Measurements from ENCODE around the gene SULT1C4. TPM values are rescaled to one million over a fixed set of nuclear protein-coding genes. Genes with fewer than 3 reads are reported as not detected.

The SULT1C4 gene
- under 1 TPM; 0.12 to 0.27 TPM for polyA plus RNA-seq

DNA sequence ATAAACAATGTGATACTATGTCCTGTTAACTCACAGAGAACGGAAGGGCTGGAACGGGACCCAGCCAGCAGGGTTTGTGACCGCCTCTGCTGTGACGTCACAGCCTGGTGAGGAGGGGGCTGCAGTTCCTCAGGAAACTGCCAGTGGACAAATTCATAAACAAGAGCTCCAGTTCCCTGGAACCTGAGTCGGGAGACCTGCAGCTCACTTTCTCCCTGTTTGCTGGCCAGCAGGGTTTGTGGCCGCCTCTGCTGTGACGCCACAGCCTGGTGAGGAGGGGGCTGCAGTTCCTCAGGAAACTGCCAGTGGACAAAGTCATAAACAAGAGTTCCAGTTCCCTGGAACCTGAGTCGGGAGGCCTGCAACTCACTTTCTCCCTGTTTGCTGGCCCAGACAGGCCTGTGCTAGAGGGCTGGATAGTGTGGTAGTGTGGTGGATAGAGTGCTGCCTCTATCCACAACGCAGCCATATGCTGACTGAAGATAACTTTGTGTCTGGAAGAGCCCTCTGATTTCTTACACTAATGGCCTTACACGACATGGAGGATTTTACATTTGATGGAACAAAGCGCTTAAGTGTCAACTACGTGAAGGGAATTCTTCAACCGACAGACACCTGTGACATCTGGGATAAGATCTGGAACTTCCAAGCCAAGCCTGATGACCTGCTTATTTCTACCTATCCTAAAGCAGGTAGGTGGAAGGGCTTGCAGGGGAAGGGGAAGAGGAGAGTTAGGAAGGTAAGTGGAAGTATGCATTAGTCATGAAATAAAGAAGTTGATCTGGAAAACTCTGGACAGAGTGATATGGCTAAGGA is at the start of gene SULT1C4:
TSS of gene SULT1C4 (plus strand) at position 140 of the 816 bp plus-strand sequence. CDS start at position 524, 384 bp downstream.
- no peaks in the 10 kb centered on the region for H3K9me3 ChIP-seq (ENCODE audit: control insufficient read depth in 2 of 2, insufficient read depth in 1 of 2, low read depth in 1 of 2, low read length in 1 of 2)
- no peaks in the 10 kb centered on the region for H3K36me3 ChIP-seq (ENCODE audit: control insufficient read depth in 2 of 2, insufficient read depth in 2 of 2, low read length in 1 of 2)
- no peaks in the 10 kb centered on the region for H3K4me1 ChIP-seq (ENCODE audit: control insufficient read depth in 2 of 2, insufficient read depth in 2 of 2, low read length in 1 of 2)
- H3K4me3 ChIP-seq (ENCODE audit: low read depth in 1 of 2, low read length in 2 of 2) = no peak within 1 kb of the TSS
- WGBS, 2 donors = 48 to 49% methylated on average over 13 of the region's 13 CpGs
- peak within 1 kb of the TSS in 1 of 2 donors; percentile 15 for H3K27ac ChIP-seq (ENCODE audit: low read depth in 2 of 2, low read length in 1 of 2)
- no peaks in the 10 kb centered on the region for H3K27me3 ChIP-seq (ENCODE audit: control insufficient read depth in 1 of 2, insufficient read depth in 2 of 2, low read length in 2 of 2)

DNA sequence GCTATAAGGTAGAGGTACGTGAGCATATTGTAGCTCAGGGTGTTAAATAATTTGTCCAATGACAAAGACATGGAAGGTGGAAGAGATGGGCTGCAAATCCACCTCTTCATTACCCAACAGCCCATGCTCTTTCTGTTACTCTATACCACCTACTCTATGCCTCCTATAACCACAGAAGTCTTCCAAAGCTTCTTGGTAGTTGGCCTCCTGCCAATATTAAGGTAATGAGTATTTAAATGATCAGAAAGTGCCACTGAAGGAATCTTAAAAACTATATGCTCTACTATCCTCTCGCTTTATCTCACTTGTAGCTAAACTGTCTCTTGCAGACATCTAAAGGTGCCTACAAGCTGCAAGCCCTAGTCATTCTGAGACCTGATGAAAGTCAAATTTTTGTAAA is 48.0 kb upstream of the SULT1C4 start:
- Histone ChIP-seq H3K4me1 (ENCODE audit: control insufficient read depth in 2 of 2, insufficient read depth in 2 of 2, low read length in 1 of 2) (no peaks in the 10 kb centered on the region), H3K27ac (ENCODE audit: low read depth in 2 of 2, low read length in 1 of 2) (no peak overlapping the region), H3K9me3 (ENCODE audit: control insufficient read depth in 2 of 2, insufficient read depth in 1 of 2, low read depth in 1 of 2, low read length in 1 of 2) (no peaks in the 10 kb centered on the region), H3K4me3 (ENCODE audit: low read depth in 1 of 2, low read length in 2 of 2) (no peak overlapping the region), H3K27me3 (ENCODE audit: control insufficient read depth in 1 of 2, insufficient read depth in 2 of 2, low read length in 2 of 2) (no peaks in the 10 kb centered on the region), H3K36me3 (ENCODE audit: control insufficient read depth in 2 of 2, insufficient read depth in 2 of 2, low read length in 1 of 2) (no peaks in the 10 kb centered on the region)
- 90 to 94% methylated on average over 2 of the region's 2 CpGs for WGBS, 2 donors

DNA sequence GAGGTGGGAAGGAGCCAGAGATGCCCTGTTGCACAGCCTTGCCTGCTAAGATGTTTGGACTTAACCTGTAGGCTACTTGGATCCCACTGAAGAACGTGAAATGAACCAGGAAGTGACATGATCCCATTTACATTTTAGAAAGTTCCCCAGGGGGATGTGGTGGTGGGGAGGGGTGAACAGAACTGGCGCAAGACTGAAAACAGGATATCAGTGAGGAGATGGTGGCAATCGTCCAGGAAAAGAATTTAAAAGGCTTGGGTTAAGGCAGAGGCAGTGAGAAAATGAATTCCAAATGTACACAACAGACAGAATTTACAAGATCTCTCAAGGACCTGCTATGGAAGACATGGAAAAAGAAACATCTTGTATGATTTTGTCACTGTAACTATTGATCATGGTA is 46.8 kb upstream of the SULT1C4 start:
- no peak overlapping the region for H3K4me3 ChIP-seq (ENCODE audit: low read depth in 1 of 2, low read length in 2 of 2)
- H3K4me1 ChIP-seq (ENCODE audit: control insufficient read depth in 2 of 2, insufficient read depth in 2 of 2, low read length in 1 of 2) = no peaks in the 10 kb centered on the region
- WGBS, 2 donors = 35 to 43% methylated on average over 3 of the region's 3 CpGs
- no peaks in the 10 kb centered on the region for H3K36me3 ChIP-seq (ENCODE audit: control insufficient read depth in 2 of 2, insufficient read depth in 2 of 2, low read length in 1 of 2)
- H3K27me3 ChIP-seq (ENCODE audit: control insufficient read depth in 1 of 2, insufficient read depth in 2 of 2, low read length in 2 of 2) = no peaks in the 10 kb centered on the region
- H3K27ac ChIP-seq (ENCODE audit: low read depth in 2 of 2, low read length in 1 of 2) = no peak overlapping the region
- H3K9me3 ChIP-seq (ENCODE audit: control insufficient read depth in 2 of 2, insufficient read depth in 1 of 2, low read depth in 1 of 2, low read length in 1 of 2) = no peaks in the 10 kb centered on the region

DNA sequence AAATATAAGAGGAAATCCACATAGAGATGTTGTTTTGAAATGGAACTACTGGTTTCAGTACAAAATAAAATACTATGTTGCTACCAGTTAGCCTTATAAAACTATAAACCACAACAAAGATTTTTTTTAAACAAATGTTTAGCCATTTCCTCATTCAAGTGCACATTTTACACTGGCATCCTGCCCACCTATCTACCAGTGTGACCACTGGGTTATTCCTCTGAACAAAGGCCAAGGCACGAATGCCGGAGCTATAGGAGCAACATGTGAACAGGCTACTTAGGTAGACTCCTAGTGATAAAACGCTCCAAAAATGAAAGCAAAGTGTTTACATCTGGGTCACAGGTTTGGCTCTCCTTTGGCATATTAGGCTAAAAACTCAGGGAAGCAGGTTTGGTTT is 31.8 kb upstream of the SULT1C4 start:
- no peaks in the 10 kb centered on the region for H3K27me3 ChIP-seq (ENCODE audit: control insufficient read depth in 1 of 2, insufficient read depth in 2 of 2, low read length in 2 of 2)
- WGBS, 2 donors = 50 to 64% methylated on average over 3 of the region's 3 CpGs
- no peak overlapping the region for H3K27ac ChIP-seq (ENCODE audit: low read depth in 2 of 2, low read length in 1 of 2)
- H3K4me3 ChIP-seq (ENCODE audit: low read depth in 1 of 2, low read length in 2 of 2) = no peak overlapping the region
- no peaks in the 10 kb centered on the region for H3K4me1 ChIP-seq (ENCODE audit: control insufficient read depth in 2 of 2, insufficient read depth in 2 of 2, low read length in 1 of 2)
- H3K9me3 ChIP-seq (ENCODE audit: control insufficient read depth in 2 of 2, insufficient read depth in 1 of 2, low read depth in 1 of 2, low read length in 1 of 2) = no peaks in the 10 kb centered on the region
- no peaks in the 10 kb centered on the region for H3K36me3 ChIP-seq (ENCODE audit: control insufficient read depth in 2 of 2, insufficient read depth in 2 of 2, low read length in 1 of 2)

DNA sequence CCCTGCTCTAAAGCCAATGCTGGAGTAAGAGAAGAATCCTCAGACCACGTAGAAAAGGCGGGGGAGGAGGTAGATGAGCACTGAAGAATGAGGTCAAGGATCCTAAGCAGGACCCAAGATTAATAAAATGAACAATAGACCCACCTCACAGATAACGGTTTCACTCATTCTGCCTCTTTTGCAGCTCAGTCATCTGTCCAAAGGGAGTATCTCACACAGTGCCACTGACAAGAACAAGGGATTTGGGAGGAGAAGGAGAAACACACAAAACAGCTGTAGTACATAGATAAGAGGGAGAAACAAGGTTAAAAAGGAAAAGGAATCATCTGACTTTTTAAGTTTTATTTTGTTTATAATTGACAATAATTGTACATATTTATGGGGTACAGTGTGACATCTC is 30.9 kb upstream of the SULT1C4 start:
- H3K27ac ChIP-seq (ENCODE audit: low read depth in 2 of 2, low read length in 1 of 2) = no peak overlapping the region
- WGBS, 2 donors = 81 to 89% methylated on average over 3 of the region's 3 CpGs
- H3K36me3 ChIP-seq (ENCODE audit: control insufficient read depth in 2 of 2, insufficient read depth in 2 of 2, low read length in 1 of 2) = no peaks in the 10 kb centered on the region
- H3K4me1 ChIP-seq (ENCODE audit: control insufficient read depth in 2 of 2, insufficient read depth in 2 of 2, low read length in 1 of 2) = no peaks in the 10 kb centered on the region
- H3K4me3 ChIP-seq (ENCODE audit: low read depth in 1 of 2, low read length in 2 of 2) = no peak overlapping the region
- no peaks in the 10 kb centered on the region for H3K27me3 ChIP-seq (ENCODE audit: control insufficient read depth in 1 of 2, insufficient read depth in 2 of 2, low read length in 2 of 2)
- H3K9me3 ChIP-seq (ENCODE audit: control insufficient read depth in 2 of 2, insufficient read depth in 1 of 2, low read depth in 1 of 2, low read length in 1 of 2) = no peaks in the 10 kb centered on the region

DNA sequence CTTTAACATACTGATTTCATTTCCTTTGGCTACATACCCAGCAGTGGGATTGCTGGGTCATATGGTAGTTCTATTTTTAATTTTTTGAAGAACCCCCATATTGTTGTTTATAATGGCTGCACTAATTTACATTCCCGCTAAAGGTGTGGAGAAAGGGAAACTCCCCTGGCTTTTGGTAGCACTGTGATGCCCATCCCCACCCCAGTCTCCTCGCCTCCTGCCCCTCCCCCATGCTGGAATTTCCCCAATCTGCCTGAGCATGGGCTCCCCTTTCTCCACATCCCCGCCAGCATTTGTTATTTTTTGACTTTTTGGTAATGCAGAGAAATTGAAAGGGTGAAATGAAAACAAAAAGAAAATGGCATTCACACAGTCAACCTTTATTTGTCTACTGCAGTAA is 30.0 kb upstream of the SULT1C4 start:
- H3K27ac ChIP-seq (ENCODE audit: low read depth in 2 of 2, low read length in 1 of 2) = no peak overlapping the region
- no peak overlapping the region for H3K4me3 ChIP-seq (ENCODE audit: low read depth in 1 of 2, low read length in 2 of 2)
- no peaks in the 10 kb centered on the region for H3K27me3 ChIP-seq (ENCODE audit: control insufficient read depth in 1 of 2, insufficient read depth in 2 of 2, low read length in 2 of 2)
- H3K9me3 ChIP-seq (ENCODE audit: control insufficient read depth in 2 of 2, insufficient read depth in 1 of 2, low read depth in 1 of 2, low read length in 1 of 2) = no peaks in the 10 kb centered on the region
- H3K36me3 ChIP-seq (ENCODE audit: control insufficient read depth in 2 of 2, insufficient read depth in 2 of 2, low read length in 1 of 2) = no peaks in the 10 kb centered on the region
- H3K4me1 ChIP-seq (ENCODE audit: control insufficient read depth in 2 of 2, insufficient read depth in 2 of 2, low read length in 1 of 2) = no peaks in the 10 kb centered on the region
- 55 to 68% methylated on average over 3 of the region's 3 CpGs for WGBS, 2 donors

DNA sequence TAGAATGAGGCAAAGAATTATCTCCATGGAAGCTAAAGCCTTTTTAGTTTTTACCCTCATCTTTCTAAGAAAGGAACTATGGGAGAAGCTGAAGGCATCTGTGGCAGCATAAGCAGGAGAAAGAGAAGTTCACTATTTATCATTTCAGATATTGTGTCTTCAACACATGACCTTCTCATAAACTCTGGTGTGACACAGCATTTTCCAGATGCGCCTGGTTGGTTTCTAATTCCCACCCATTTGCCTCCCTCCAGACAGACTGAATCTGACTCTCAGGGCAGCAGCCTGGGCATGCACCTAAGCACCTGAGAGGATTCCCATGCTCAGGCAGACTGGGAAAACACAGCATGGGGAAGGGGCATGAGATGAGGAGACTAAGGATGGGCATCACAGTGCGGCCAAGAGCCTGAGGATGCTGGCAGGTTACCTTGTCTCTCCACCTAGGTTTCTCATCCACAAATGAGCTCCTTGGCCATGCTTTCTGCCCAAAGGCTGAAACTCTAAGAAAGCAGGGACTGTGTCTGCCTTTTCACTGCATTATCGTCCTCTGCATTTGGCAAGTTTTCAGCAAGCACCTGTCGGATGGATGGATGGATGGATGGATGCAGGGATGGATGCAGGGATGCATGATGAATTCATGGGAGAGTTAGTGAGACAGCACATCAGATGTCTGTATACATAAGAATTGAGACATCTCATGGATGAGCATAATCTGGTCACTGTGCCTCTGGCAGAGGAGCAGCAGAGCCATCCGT is 28.8 kb upstream of the SULT1C4 start:
- WGBS, 2 donors = 77 to 82% methylated on average over 5 of the region's 5 CpGs
- H3K9me3 ChIP-seq (ENCODE audit: control insufficient read depth in 2 of 2, insufficient read depth in 1 of 2, low read depth in 1 of 2, low read length in 1 of 2) = no peaks in the 10 kb centered on the region
- H3K36me3 ChIP-seq (ENCODE audit: control insufficient read depth in 2 of 2, insufficient read depth in 2 of 2, low read length in 1 of 2) = no peaks in the 10 kb centered on the region
- no peaks in the 10 kb centered on the region for H3K4me1 ChIP-seq (ENCODE audit: control insufficient read depth in 2 of 2, insufficient read depth in 2 of 2, low read length in 1 of 2)
- no peak overlapping the region for H3K4me3 ChIP-seq (ENCODE audit: low read depth in 1 of 2, low read length in 2 of 2)
- no peak overlapping the region for H3K27ac ChIP-seq (ENCODE audit: low read depth in 2 of 2, low read length in 1 of 2)
- H3K27me3 ChIP-seq (ENCODE audit: control insufficient read depth in 1 of 2, insufficient read depth in 2 of 2, low read length in 2 of 2) = no peaks in the 10 kb centered on the region

DNA sequence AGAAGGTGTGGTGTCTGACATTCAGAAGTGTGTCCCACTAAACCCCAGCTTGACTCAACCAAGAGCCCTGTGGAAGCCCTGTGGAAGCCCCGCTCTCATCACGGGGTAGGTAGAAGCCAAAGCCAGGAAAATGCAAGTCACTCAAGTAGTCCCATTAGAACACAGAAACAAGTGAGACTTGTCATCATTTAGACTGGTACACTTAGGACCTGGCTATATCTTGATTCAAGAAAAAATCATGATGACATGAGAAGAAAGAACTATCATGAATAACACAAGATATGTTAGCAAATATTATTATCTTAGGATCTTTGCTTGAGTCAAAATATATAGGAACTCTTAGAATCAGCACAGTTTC is 28.2 kb upstream of the SULT1C4 start:
- Histone ChIP-seq H3K27me3 (ENCODE audit: control insufficient read depth in 1 of 2, insufficient read depth in 2 of 2, low read length in 2 of 2) (no peaks in the 10 kb centered on the region), H3K4me3 (ENCODE audit: low read depth in 1 of 2, low read length in 2 of 2) (no peak overlapping the region), H3K27ac (ENCODE audit: low read depth in 2 of 2, low read length in 1 of 2) (no peak overlapping the region), H3K9me3 (ENCODE audit: control insufficient read depth in 2 of 2, insufficient read depth in 1 of 2, low read depth in 1 of 2, low read length in 1 of 2) (no peaks in the 10 kb centered on the region), H3K36me3 (ENCODE audit: control insufficient read depth in 2 of 2, insufficient read depth in 2 of 2, low read length in 1 of 2) (no peaks in the 10 kb centered on the region), H3K4me1 (ENCODE audit: control insufficient read depth in 2 of 2, insufficient read depth in 2 of 2, low read length in 1 of 2) (no peaks in the 10 kb centered on the region)
- WGBS, 2 donors = 86 to 88% methylated on average over 2 of the region's 2 CpGs

DNA sequence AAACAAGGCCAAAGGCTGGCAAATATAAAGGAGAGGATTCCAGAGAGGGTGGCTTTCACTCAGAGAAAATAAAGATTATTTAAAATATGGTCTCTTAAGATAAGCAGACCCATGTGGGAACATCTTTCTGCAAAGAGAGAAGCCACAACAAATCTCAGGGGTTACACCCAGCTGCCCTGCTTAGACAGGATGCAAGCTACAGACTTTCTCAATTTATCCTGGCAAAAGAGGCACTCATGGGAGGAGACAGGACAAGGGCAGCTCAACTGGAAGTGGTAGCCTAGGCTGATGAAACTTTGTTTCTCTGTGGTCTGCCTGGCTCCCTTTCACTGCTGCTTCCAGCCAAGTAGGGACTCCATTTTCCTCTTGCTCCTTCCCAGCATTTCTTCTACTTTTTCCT is 25.9 kb upstream of the SULT1C4 start:
- no peaks in the 10 kb centered on the region for H3K36me3 ChIP-seq (ENCODE audit: control insufficient read depth in 2 of 2, insufficient read depth in 2 of 2, low read length in 1 of 2)

DNA sequence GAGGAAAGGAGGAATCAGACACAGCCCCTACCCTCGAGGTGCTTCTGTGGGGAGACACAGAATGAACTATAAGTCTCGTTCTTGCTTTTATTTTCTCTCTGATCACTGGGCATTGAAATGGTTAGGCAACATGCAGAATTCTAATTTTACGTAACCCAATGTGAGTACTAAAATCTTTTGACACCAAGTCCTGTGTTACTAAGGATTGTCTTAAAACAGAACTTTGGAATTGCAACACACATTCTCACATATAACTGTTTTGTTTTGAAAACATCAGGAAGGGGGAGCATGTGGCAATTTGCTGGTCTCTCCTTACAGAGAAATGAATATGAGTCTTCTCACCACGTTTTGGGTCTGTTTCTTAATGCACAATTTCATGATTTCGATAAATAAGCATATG is 23.6 kb upstream of the SULT1C4 start:
- no peak overlapping the region for H3K27ac ChIP-seq (ENCODE audit: low read depth in 2 of 2, low read length in 1 of 2)
- H3K4me3 ChIP-seq (ENCODE audit: low read depth in 1 of 2, low read length in 2 of 2) = no peak overlapping the region
- 68% methylated on average over 5 of the region's 5 CpGs for WGBS, 2 donors
- no peaks in the 10 kb centered on the region for H3K27me3 ChIP-seq (ENCODE audit: control insufficient read depth in 1 of 2, insufficient read depth in 2 of 2, low read length in 2 of 2)
- no peaks in the 10 kb centered on the region for H3K9me3 ChIP-seq (ENCODE audit: control insufficient read depth in 2 of 2, insufficient read depth in 1 of 2, low read depth in 1 of 2, low read length in 1 of 2)
- H3K36me3 ChIP-seq (ENCODE audit: control insufficient read depth in 2 of 2, insufficient read depth in 2 of 2, low read length in 1 of 2) = no peaks in the 10 kb centered on the region
- no peaks in the 10 kb centered on the region for H3K4me1 ChIP-seq (ENCODE audit: control insufficient read depth in 2 of 2, insufficient read depth in 2 of 2, low read length in 1 of 2)

More for the DNA sequence above, 25.9 kb upstream of the SULT1C4 start:
- Histone ChIP-seq H3K4me1 (ENCODE audit: control insufficient read depth in 2 of 2, insufficient read depth in 2 of 2, low read length in 1 of 2) (no peaks in the 10 kb centered on the region), H3K9me3 (ENCODE audit: control insufficient read depth in 2 of 2, insufficient read depth in 1 of 2, low read depth in 1 of 2, low read length in 1 of 2) (no peaks in the 10 kb centered on the region), H3K27me3 (ENCODE audit: control insufficient read depth in 1 of 2, insufficient read depth in 2 of 2, low read length in 2 of 2) (no peaks in the 10 kb centered on the region), H3K4me3 (ENCODE audit: low read depth in 1 of 2, low read length in 2 of 2) (no peak overlapping the region), H3K27ac (ENCODE audit: low read depth in 2 of 2, low read length in 1 of 2) (no peak overlapping the region)
